ENCODE data around the gene ZIC5.

ZIC5 gene

GRCh38 chr13:99975626-99976025 is 4.1 kb upstream of the ZIC5 start:
- no peak for DNase-seq

GRCh38 chr13:99974939-99975561 is 3.5 kb upstream of the ZIC5 start:
- DNase-seq = no peak

GRCh38 chr13:99974296-99974938 is 2.9 kb upstream of the ZIC5 start:
- no peak for DNase-seq

- DNase-seq = no peak
Measured at GRCh38 chr13:99973808-99974185, 2.2 kb upstream of the ZIC5 start.

GRCh38 chr13:99973163-99973807 is 1.7 kb upstream of the ZIC5 start:
- DNase-seq = no peak

GRCh38 chr13:99972190-99972731 is 694 bp upstream of the ZIC5 start:
- DNase-seq = no peak

- DNase-seq = no peak
Measured at GRCh38 chr13:99970651-99971575, 654 bp downstream of the ZIC5 start.

GRCh38 chr13:99969919-99970650 is 1.5 kb downstream of the ZIC5 start:
- DNase-seq = peak; percentile 25

- no peak for DNase-seq
Measured at GRCh38 chr13:99969453-99969918, 2.1 kb downstream of the ZIC5 start.

GRCh38 chr13:99968521-99969452 is 2.8 kb downstream of the ZIC5 start:
- DNase-seq = no peak

- no peak for DNase-seq
Measured at GRCh38 chr13:99967869-99968520, 3.6 kb downstream of the ZIC5 start.

GRCh38 chr13:99967498-99967868 is 4.1 kb downstream of the ZIC5 start:
- no peak for DNase-seq

- DNase-seq = no peak
Measured at GRCh38 chr13:99966064-99966805, 5.3 kb downstream of the ZIC5 start.

GRCh38 chr13:99965329-99966000 is 6.1 kb downstream of the ZIC5 start:
- DNase-seq = no peak

- no peak for DNase-seq
Measured at GRCh38 chr13:99963816-99964339, 7.7 kb downstream of the ZIC5 start.

- DNase-seq = peak; percentile 41
Measured at GRCh38 chr13:99962242-99962641, 9.3 kb downstream of the ZIC5 start.

GRCh38 chr13:99961636-99962035 is 9.9 kb downstream of the ZIC5 start:
- no peak for DNase-seq

GRCh38 chr13:99960663-99961311 is 10.8 kb downstream of the ZIC5 start:
- DNase-seq = peak; percentile 74

Measured in NCI-H510A treated with DMSO at 0.1 percent for 48 hours (cell line).